Thyroid gland (tissue), 4 donors: Measurements from ENCODE around the gene GJA9.

Experiments
- POLR2A ChIP-seq, 2 donors: fragments of 450-650 bp; IDR thresholded peaks; one replicate each; pipeline ENCODE4 v1.6.1; 2017; ENCODE audit warnings: antibody characterized with exemption in 2 of 2, mild to moderate bottlenecking in 2 of 2, moderate library complexity in 1 of 2
- TF ChIP-seq, protein P1 (sequence below), 6 experiments: fragments of 200-600 bp in 3 of 6; fragments of 450-650 bp in 3 of 6; sonication (generic) in 3 of 6; IDR thresholded peaks; one replicate each; pipeline ENCODE4 v1.5.1; 2016 to 2019; ENCODE audit warnings: antibody characterized with exemption in 6 of 6, mild to moderate bottlenecking in 2 of 6, inconsistent platforms in 1 of 6, moderate library complexity in 1 of 6

DNA sequence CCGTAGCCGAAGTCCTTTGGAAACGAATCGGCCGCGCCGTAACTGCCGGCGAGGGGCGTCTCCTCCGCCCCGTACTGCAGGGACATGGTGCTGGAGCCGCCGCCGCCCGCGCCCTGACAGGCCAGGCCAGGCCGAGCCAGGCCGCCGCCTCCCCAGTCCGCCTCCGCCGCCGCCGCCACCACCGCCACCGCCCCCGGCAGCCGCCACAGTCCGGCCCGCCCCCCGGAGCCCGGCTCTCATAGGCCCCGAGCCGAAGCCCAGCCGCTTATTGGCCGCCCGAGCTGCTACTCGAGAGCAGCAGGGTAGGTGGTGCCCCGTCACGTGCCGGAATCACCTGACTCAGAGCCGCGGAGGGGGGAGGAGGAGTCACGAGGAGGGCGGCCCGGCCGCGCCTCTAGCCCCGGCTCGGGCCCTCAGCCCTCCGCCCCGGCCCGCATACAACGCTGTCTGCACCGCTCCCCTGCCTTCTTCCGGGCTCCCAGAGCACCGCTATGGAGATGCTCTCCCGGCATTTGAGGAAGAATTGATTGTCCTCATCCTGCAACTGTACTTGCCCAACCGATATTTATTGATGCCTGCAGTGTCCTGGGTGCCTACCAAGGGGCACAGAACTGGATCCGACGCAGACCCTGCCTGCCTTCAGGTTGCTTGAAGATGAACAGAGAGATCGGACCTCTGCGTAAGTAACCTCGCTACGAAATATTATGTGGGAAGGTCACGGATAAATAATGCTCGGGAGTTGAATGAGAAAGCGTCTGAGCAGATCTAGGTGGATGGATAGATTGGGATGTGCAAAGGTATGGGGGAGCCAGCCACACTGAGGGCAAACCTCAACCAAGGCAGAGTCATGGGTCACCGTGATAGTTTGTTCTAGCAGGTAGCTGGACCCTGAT, 21.6 kb downstream of the GJA9 start, which contains the start of gene RRAGC:
- TF ChIP-seq POLR2A (IDR thresholded peaks at IDR 0.05) = peak in 1 of 2 donors; percentile 73
- TF ChIP-seq, protein P1, sequence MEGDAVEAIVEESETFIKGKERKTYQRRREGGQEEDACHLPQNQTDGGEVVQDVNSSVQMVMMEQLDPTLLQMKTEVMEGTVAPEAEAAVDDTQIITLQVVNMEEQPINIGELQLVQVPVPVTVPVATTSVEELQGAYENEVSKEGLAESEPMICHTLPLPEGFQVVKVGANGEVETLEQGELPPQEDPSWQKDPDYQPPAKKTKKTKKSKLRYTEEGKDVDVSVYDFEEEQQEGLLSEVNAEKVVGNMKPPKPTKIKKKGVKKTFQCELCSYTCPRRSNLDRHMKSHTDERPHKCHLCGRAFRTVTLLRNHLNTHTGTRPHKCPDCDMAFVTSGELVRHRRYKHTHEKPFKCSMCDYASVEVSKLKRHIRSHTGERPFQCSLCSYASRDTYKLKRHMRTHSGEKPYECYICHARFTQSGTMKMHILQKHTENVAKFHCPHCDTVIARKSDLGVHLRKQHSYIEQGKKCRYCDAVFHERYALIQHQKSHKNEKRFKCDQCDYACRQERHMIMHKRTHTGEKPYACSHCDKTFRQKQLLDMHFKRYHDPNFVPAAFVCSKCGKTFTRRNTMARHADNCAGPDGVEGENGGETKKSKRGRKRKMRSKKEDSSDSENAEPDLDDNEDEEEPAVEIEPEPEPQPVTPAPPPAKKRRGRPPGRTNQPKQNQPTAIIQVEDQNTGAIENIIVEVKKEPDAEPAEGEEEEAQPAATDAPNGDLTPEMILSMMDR (IDR thresholded peaks at IDR 0.05) = peak in 1 of 6 experiments; percentile 8
